Neural cell (in vitro differentiated cells): Measurements from ENCODE around the gene TCEAL9. TPM values are rescaled to one million over a fixed set of nuclear protein-coding genes. Genes with fewer than 3 reads are reported as not detected.

Source experiments
- H2AFZ ChIP-seq: fragments of 200-600, 300-800 bp; sonication (generic), shearing (Covaris generic); 2 replicates; pipeline ENCODE4 v1.6.0; 2014; ENCODE audit warnings: low read depth, mild to moderate bottlenecking, antibody characterized with exemption, low read length, moderate library complexity
- H3F3A ChIP-seq: fragments of 200-600 bp; shearing (Covaris generic); 2 replicates; pipeline ENCODE4 v1.6.1; 2016; ENCODE audit warnings: mild to moderate bottlenecking, moderate library complexity, mixed read lengths, antibody characterized with exemption, low read length; ENCODE audit not compliant: insufficient read depth, poor library complexity, severe bottlenecking
- H3K27ac ChIP-seq: fragments of 200-600, 300-800 bp; sonication (generic), shearing (Covaris generic); 2 replicates; pipeline ENCODE4 v1.5.1; 2014; ENCODE audit warnings: mild to moderate bottlenecking, low read length, moderate library complexity
- H3K27me3 ChIP-seq: fragments of 300-800, 200-600 bp; sonication (generic), shearing (Covaris generic); 2 replicates; pipeline ENCODE4 v1.6.0; 2014; ENCODE audit warnings: mild to moderate bottlenecking, low read depth, low read length, moderate library complexity; ENCODE audit not compliant: insufficient read depth
- H3K36me3 ChIP-seq: fragments of 300-800, 200-600 bp; sonication (generic), shearing (Covaris generic); 2 replicates; pipeline ENCODE4 v1.5.1; 2014; ENCODE audit warnings: mild to moderate bottlenecking, antibody characterized with exemption, low read length, moderate library complexity; ENCODE audit not compliant: insufficient read depth
- H3K4me2 ChIP-seq: fragments of 300-800, 200-600 bp; sonication (generic), shearing (Covaris generic); 2 replicates; pipeline ENCODE4 v1.6.0; 2014; ENCODE audit warnings: mild to moderate bottlenecking, low read length
- H3K4me3 ChIP-seq: fragments of 300-800, 200-600 bp; sonication (generic), shearing (Covaris generic); 2 replicates; pipeline ENCODE4 v1.5.1; 2014; ENCODE audit warnings: mild to moderate bottlenecking, low read length, moderate library complexity
- H3K79me2 ChIP-seq: fragments of 200-600 bp; shearing (Covaris generic); replicated peaks from 2 replicates; pipeline ENCODE4 v1.6.0; 2014; ENCODE audit warnings: mild to moderate bottlenecking, low read length, moderate library complexity; ENCODE audit not compliant: insufficient read depth
- H3K9ac ChIP-seq: fragments of 300-800, 200-600 bp; sonication (generic), shearing (Covaris generic); 2 replicates; pipeline ENCODE4 v1.6.1; 2016; ENCODE audit warnings: mild to moderate bottlenecking, low read length, mixed read lengths
- H3K9me2 ChIP-seq: fragments of 200-600 bp; shearing (Covaris generic); 2 replicates; pipeline ENCODE4 v1.6.1; 2016; ENCODE audit warnings: mild to moderate bottlenecking, low read length, mixed read lengths; ENCODE audit not compliant: insufficient read depth
- H3K9me3 ChIP-seq: fragments of 200-600, 300-800 bp; sonication (generic), shearing (Covaris generic); 2 replicates; pipeline ENCODE4 v1.6.1; 2016; ENCODE audit warnings: mild to moderate bottlenecking, mixed run types, low read length, moderate library complexity, mixed read lengths
- H4K20me1 ChIP-seq: fragments of 200-600 bp; shearing (Covaris generic); 2 replicates; pipeline ENCODE4 v1.6.1; 2016; ENCODE audit warnings: mild to moderate bottlenecking, mixed run types; ENCODE audit not compliant: insufficient read depth
- CTCF ChIP-seq: fragments of 450-650 bp; IDR thresholded peaks from 2 replicates; pipeline ENCODE4 v1.5.1; 2014; ENCODE audit warnings: antibody characterized with exemption, mild to moderate bottlenecking, moderate library complexity; ENCODE audit not compliant: poor library complexity, severe bottlenecking
- EP300 ChIP-seq: fragments of 450-650 bp; conservative IDR thresholded peaks from 2 replicates; pipeline ENCODE4 v1.6.1; 2014; ENCODE audit warnings: antibody characterized with exemption, mild to moderate bottlenecking, moderate library complexity; ENCODE audit not compliant: poor library complexity, severe bottlenecking
- EZH2 ChIP-seq: fragments of 200-600, 300-800 bp; shearing (Covaris generic), sonication (generic); IDR thresholded peaks from 2 replicates; pipeline ENCODE4 v1.6.1; 2014; ENCODE audit warnings: antibody characterized with exemption, low read length, borderline replicate concordance, mild to moderate bottlenecking; ENCODE audit not compliant: insufficient read depth, poor library complexity, severe bottlenecking
- MXI1 ChIP-seq: fragments of 450-650 bp; conservative IDR thresholded peaks from 2 replicates; pipeline ENCODE4 v1.6.1; 2014; ENCODE audit warnings: antibody characterized with exemption, mild to moderate bottlenecking; ENCODE audit not compliant: poor library complexity, severe bottlenecking
- POLR2AphosphoS5 ChIP-seq: IDR thresholded peaks from 2 replicates; pipeline ENCODE4 v1.6.1; 2012
- RAD21 ChIP-seq: fragments of 450-650 bp; conservative IDR thresholded peaks from 2 replicates; pipeline ENCODE4 v1.6.1; 2014; ENCODE audit warnings: antibody characterized with exemption, mild to moderate bottlenecking, moderate library complexity
- REST ChIP-seq: IDR thresholded peaks from 2 replicates; pipeline ENCODE4 v1.6.1; 2012; ENCODE audit warnings: borderline replicate concordance
- SMC3 ChIP-seq: fragments of 450-650 bp; conservative IDR thresholded peaks from 2 replicates; pipeline ENCODE4 v1.6.1; 2014; ENCODE audit warnings: antibody characterized with exemption, mild to moderate bottlenecking, moderate library complexity; ENCODE audit not compliant: poor library complexity
- TAF1 ChIP-seq: IDR thresholded peaks from 2 replicates; pipeline ENCODE4 v1.6.1; 2012; ENCODE audit warnings: low read depth
- polyA plus RNA-seq: library from polyadenylated mRNA; depleted of rRNA; stranded (reverse); fragments of >200 nt; gene quantifications from 2 replicates; pipeline ENCODE4 v1.2.3, GENCODE V29; 2014

TCEAL9 gene
- polyA plus RNA-seq, 1 donor from 2014 or later: 84.5 TPM

- no peak overlapping the region for H2AFZ ChIP-seq
- peaks cover under 1% of the 10 kb centered on the region for H3K79me2 ChIP-seq
- H3K4me3 ChIP-seq: no peak overlapping the region
- H3K4me2 ChIP-seq: no peak overlapping the region
- H3K9me3 ChIP-seq: no peaks in the 10 kb centered on the region
- H3K9me2 ChIP-seq: no peaks in the 10 kb centered on the region
- TF ChIP-seq RAD21 (no peak), MXI1 (no peak), CTCF (no peak), EP300 (no peak), REST (no peak), TAF1 (no peak), EZH2 (no peak), SMC3 (no peak), POLR2AphosphoS5 (no peak)
- no peak overlapping the region for H3K27ac ChIP-seq
- no peaks in the 10 kb centered on the region for H3K27me3 ChIP-seq
- H3K36me3 ChIP-seq: no peaks in the 10 kb centered on the region
- no peak overlapping the region for H3K9ac ChIP-seq
- no peaks in the 10 kb centered on the region for H4K20me1 ChIP-seq
- no peaks in the 10 kb centered on the region for H3F3A ChIP-seq
These were observed 5.5 kb downstream of the TCEAL9 start for GRCh38 chrX:103361798-103362197.

DNA sequence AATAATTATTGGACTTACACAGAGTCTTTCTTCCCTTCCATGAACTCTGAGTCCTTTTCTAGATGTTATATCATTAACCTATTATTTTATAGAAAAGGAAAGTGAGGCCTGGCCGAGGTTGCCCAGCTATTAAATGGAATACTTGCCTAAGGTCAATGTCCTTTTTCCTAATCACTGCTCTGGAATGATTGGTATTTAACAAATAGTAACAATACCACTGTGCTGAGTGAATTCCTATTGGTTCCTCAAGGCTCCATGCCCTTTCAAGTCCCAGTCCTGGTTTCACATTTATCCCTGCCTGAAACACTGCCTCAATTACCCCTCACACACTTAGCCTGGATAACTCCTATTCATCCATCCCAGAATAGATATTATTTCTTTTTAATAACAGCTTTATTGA, 6.2 kb downstream of the TCEAL9 start:
- TF ChIP-seq RAD21 (no peak), TAF1 (no peak), POLR2AphosphoS5 (no peak), EP300 (no peak), MXI1 (no peak), REST (no peak), CTCF (no peak), EZH2 (no peak), SMC3 (no peak)
- H4K20me1 ChIP-seq: no peaks in the 10 kb centered on the region
- H3K79me2 ChIP-seq: no peaks in the 10 kb centered on the region
- H3K27me3 ChIP-seq: no peaks in the 10 kb centered on the region
- no peak overlapping the region for H3K4me2 ChIP-seq
- H3K9me2 ChIP-seq: no peaks in the 10 kb centered on the region
- no peaks in the 10 kb centered on the region for H3F3A ChIP-seq
- H3K9ac ChIP-seq: no peak overlapping the region
- no peak overlapping the region for H2AFZ ChIP-seq
- no peaks in the 10 kb centered on the region for H3K36me3 ChIP-seq
- no peak overlapping the region for H3K27ac ChIP-seq
- H3K4me3 ChIP-seq: no peak overlapping the region
- H3K9me3 ChIP-seq: no peaks in the 10 kb centered on the region
